ENCODE measurements around the gene MUC13.

Gene MUC13

GRCh38 chr3:124934577-124934976 lies at the start of gene MUC13:
Gene MUC13, minus strand, starts transcription at chr3:124934751. Its CDS starts 39 bp downstream, at chr3:124934712.
- no peak for DNase-seq (ENCODE audit: low spot score)
- no peak for TF ChIP-seq CTCF (IDR thresholded peaks at IDR 0.05; ENCODE audit: extremely low read depth, missing control alignments)

- no peak for DNase-seq (ENCODE audit: low spot score)
- no peak for TF ChIP-seq CTCF (IDR thresholded peaks at IDR 0.05; ENCODE audit: extremely low read depth, missing control alignments)
Measured at GRCh38 chr3:124982855-124983254, 48.3 kb upstream of the MUC13 start.

GRCh38 chr3:124981472-124981871 lies 46.9 kb upstream of the MUC13 start:
- no peak for DNase-seq (ENCODE audit: low spot score)
- no peak for TF ChIP-seq CTCF (IDR thresholded peaks at IDR 0.05; ENCODE audit: extremely low read depth, missing control alignments)

GRCh38 chr3:124978627-124979026 lies 44.1 kb upstream of the MUC13 start:
- no peak for DNase-seq (ENCODE audit: low spot score)
- TF ChIP-seq CTCF (IDR thresholded peaks at IDR 0.05; ENCODE audit: extremely low read depth, missing control alignments): no peak

- no peak for DNase-seq (ENCODE audit: low spot score)
- TF ChIP-seq CTCF (IDR thresholded peaks at IDR 0.05; ENCODE audit: extremely low read depth, missing control alignments): no peak
Measured at GRCh38 chr3:124976383-124976782, 41.8 kb upstream of the MUC13 start.

- no peak for TF ChIP-seq CTCF (IDR thresholded peaks at IDR 0.05; ENCODE audit: extremely low read depth, missing control alignments)
- DNase-seq (ENCODE audit: low spot score): no peak
Measured at GRCh38 chr3:124974691-124975090, 40.1 kb upstream of the MUC13 start.

- DNase-seq (ENCODE audit: low spot score): no peak
- TF ChIP-seq CTCF (IDR thresholded peaks at IDR 0.05; ENCODE audit: extremely low read depth, missing control alignments): no peak
Measured at GRCh38 chr3:124973290-124973689, 38.7 kb upstream of the MUC13 start.

Data from GM20000 (cell line).